Activated CD4-positive, alpha-beta T cell treated with anti-CD3 and anti-CD28 coated beads, Interleukin-2, amount 10 ng/mL, durations not matched to agents 7 days and 5 days (primary cell): Measurements from ENCODE around the gene BMPER. TPM values are rescaled to one million over a fixed set of nuclear protein-coding genes. Genes with fewer than 3 reads are reported as not detected.

Source experiments
- CTCF ChIA-PET: fragments of 350-600 bp; sonication (Branson Sonifier 250); formaldehyde crosslinking; loops from one replicate; lab custom pipeline; 2021; ENCODE audit warnings: antibody characterized with exemption; lab: Charles Lee
- POLR2A ChIA-PET: fragments of 350-600 bp; sonication (Branson Sonifier 250); formaldehyde crosslinking; loops from one replicate; lab custom pipeline; 2021; ENCODE audit warnings: antibody characterized with exemption; lab: Charles Lee
- DNase-seq: peaks from one replicate; pipeline ENCODE4 v3.0.0-alpha.2; 2020
- H3K27ac Mint-ChIP-seq: one replicate; pipeline ENCODE4 v1.8.0; 2021; ENCODE audit warnings: mild to moderate bottlenecking, moderate library complexity, mixed read lengths
- H3K27me3 Mint-ChIP-seq: one replicate; pipeline ENCODE4 v1.8.0; 2021; ENCODE audit warnings: mixed read lengths
- H3K36me3 Mint-ChIP-seq: one replicate; pipeline ENCODE4 v1.8.0; 2021; ENCODE audit warnings: low read depth, mixed read lengths
- H3K4me1 Mint-ChIP-seq: one replicate; pipeline ENCODE4 v1.8.0; 2021; ENCODE audit warnings: mixed read lengths
- H3K4me3 Mint-ChIP-seq: one replicate; pipeline ENCODE4 v1.8.0; 2021; ENCODE audit warnings: mild to moderate bottlenecking, moderate library complexity, mixed read lengths
- H3K9me3 Mint-ChIP-seq: one replicate; pipeline ENCODE4 v1.8.0; 2021; ENCODE audit warnings: mixed read lengths
- total RNA-seq, 2 experiments: library from RNA; stranded (reverse); gene quantifications; one replicate each; pipeline ENCODE4 v1.2.3, GENCODE V29; 2021

BMPER gene
- total RNA-seq, 2 experiments from 2014 or later, result not detected

DNA sequence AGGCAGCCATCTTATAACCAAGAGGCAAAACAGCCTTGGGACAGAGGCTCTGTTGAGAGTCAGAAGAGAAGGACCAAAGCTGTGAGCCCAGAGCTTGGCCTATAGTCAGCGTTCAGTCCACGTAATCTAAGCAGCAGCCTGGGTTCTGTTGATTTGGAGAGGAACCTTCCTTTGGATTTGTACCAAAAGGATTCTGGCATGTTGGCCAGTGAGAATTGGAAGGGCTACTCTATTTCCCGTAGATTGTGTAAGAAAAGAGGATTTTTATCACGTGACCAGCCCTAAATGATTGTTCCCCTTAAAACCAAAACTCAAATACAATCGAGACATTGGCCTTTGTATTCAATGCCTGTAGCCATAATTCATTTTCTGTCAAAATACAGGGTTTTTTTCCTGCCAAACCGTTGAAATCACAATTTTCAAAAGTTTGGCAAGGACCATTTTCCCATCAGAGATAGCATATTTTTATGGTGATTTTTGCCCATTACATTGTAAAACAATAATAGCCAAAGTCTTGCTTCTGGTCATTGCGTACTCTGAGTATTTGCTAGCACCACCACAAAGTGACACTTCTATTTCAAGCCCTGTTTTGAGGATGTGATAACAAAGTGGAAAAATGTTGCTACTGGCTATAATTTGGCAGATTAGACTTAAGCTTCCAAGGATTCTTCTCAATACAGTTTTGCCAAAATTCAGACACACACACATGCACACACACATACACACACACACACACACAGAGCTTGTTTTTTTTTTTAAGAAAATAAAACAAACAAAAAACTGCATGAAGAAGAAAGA, 23.1 kb upstream of the BMPER start:
- ChIA-PET CTCF (no interaction called here), POLR2A (no interaction called here)
- DNase-seq, result no peak
- Mint-ChIP-seq H3K27me3 (no peaks in the 10 kb centered on the region), H3K9me3 (no peaks in the 10 kb centered on the region), H3K36me3 (no peaks in the 10 kb centered on the region), H3K27ac (no peak overlapping the region), H3K4me1 (no peaks in the 10 kb centered on the region), H3K4me3 (no peak overlapping the region)

DNA sequence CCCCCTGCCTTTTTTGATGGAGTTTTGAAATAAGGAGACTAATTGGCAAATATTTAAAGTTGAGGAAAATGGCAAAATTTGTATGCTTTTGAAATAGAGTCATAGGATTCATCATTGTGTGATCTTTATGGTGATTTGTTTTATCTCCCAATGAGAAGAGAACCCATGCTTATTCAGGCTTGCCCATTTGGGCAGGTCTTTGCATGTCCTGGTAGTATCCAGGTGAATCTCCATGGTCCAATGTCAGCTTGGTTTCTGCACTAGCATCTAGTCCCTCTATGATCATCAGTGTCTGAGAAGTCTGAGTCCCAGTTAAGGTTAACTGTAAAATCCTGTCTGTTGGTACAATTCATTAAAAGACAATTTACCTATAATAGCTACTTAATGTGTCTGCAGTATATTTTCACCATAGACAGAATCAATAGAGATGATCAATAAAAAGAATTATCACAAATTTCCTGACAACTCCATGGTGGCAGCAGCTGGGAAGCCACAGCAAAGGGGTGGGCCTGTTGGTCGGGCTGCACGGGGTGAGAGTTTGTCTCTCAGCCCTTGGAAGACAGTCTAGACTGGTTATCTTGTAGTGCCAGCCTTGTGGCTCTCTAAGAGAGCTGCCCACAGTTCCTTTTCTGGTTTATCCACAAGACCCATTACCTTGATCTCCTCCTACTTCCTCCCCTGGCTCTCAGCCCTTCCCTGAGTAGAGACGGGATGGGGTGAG, 22.2 kb upstream of the BMPER start:
- ChIA-PET CTCF (no interaction called here), POLR2A (no interaction called here)
- Mint-ChIP-seq H3K27me3 (no peaks in the 10 kb centered on the region), H3K9me3 (no peaks in the 10 kb centered on the region), H3K4me1 (no peaks in the 10 kb centered on the region), H3K4me3 (no peak overlapping the region), H3K27ac (no peak overlapping the region), H3K36me3 (no peaks in the 10 kb centered on the region)
- no peak for DNase-seq

DNA sequence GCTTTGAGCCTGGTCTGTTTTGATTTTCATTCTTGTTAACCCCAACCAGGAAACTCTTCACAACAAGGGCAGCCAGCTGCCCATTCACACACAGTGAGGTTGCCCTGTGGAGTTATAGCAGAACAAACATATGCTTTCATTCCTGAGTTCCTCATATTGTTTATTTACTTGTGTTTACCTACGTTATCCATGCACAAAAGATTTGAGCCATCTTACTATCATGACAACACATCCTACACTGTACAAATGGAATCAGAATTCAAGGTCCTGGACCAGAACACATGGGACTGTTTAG, 21.7 kb upstream of the BMPER start:
- Mint-ChIP-seq H3K36me3 (no peaks in the 10 kb centered on the region), H3K27me3 (no peaks in the 10 kb centered on the region), H3K4me3 (no peak overlapping the region), H3K4me1 (no peaks in the 10 kb centered on the region), H3K27ac (no peak overlapping the region), H3K9me3 (no peaks in the 10 kb centered on the region)
- CTCF ChIA-PET, result no interaction called here
- no peak for DNase-seq
- POLR2A ChIA-PET, result no interaction called here

DNA sequence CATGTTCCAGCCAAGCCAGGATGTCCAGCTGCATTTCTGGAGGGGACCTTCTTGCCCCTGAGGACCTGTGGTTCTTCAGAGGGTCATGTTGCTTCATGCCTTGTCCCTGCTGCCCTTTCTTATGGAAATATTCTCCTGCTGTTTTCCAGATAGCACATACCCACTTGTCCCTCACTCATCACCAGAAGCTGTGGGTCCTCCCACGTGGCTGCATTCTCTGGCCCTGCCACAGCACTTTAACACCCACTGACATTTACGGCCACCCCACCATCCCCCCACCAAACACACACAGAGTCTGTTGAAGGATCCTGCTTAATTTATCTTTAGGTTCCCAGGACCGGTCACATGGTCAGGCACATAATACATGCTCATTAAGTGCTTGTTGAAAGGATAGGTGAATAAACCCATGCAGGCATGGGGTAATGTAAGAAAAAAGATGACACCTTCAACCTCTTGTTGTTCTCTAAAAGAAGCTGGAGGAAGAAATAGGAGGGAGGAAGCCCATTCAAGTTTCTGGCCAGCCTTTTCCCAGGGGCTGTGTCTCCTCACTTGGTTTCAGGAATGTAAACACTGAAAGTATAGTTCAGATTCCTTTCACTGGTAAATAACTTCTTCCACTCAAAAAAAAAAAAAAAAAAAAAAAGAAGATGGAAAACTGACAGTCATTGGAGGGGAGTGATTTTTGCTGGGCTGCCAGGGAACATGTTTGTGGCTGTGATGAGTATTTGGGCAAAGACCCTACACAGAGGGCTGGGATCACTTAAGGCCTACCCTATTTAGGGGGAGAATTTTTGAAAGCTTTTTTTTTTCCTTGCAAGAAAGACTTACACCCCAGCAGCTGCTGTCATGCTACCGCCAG, 19.8 kb upstream of the BMPER start:
- no peaks in the 10 kb centered on the region for H3K36me3 Mint-ChIP-seq
- H3K27ac Mint-ChIP-seq, result no peak overlapping the region
- CTCF ChIA-PET, result no interaction called here

DNA sequence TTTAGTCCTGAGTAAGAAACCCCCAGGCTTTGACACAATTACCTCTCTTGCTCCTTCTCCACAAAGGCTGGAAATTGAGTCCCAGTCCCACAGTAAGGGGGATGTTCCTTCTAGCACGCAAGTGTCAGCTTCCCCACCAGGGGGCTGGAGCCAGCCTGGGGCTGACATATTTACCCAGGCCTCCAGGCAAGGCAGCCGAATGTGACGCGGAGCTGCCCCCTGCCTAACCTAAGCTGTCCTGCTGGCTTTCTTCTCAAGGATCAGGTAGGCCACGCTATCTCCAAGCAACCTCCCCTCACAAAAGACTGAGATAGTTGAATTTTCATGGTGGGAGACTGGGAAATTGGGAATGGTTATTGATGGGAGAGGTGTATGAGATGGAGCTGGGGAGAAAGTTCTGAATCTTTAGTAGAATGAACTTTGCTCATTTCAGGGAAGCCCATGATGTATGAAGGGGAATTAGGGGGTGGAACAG, 19.2 kb upstream of the BMPER start:
- Mint-ChIP-seq H3K9me3 (no peaks in the 10 kb centered on the region), H3K36me3 (no peaks in the 10 kb centered on the region), H3K4me1 (no peaks in the 10 kb centered on the region), H3K27me3 (no peaks in the 10 kb centered on the region), H3K27ac (no peak overlapping the region), H3K4me3 (no peak overlapping the region)
- ChIA-PET POLR2A (no interaction called here), CTCF (no interaction called here)
- DNase-seq, result no peak

More for the DNA sequence above, 19.8 kb upstream of the BMPER start:
- no peak for DNase-seq
- POLR2A ChIA-PET, result no interaction called here
- no peaks in the 10 kb centered on the region for H3K27me3 Mint-ChIP-seq
- H3K4me1 Mint-ChIP-seq, result no peaks in the 10 kb centered on the region
- H3K4me3 Mint-ChIP-seq, result no peak overlapping the region
- H3K9me3 Mint-ChIP-seq, result no peaks in the 10 kb centered on the region

DNA sequence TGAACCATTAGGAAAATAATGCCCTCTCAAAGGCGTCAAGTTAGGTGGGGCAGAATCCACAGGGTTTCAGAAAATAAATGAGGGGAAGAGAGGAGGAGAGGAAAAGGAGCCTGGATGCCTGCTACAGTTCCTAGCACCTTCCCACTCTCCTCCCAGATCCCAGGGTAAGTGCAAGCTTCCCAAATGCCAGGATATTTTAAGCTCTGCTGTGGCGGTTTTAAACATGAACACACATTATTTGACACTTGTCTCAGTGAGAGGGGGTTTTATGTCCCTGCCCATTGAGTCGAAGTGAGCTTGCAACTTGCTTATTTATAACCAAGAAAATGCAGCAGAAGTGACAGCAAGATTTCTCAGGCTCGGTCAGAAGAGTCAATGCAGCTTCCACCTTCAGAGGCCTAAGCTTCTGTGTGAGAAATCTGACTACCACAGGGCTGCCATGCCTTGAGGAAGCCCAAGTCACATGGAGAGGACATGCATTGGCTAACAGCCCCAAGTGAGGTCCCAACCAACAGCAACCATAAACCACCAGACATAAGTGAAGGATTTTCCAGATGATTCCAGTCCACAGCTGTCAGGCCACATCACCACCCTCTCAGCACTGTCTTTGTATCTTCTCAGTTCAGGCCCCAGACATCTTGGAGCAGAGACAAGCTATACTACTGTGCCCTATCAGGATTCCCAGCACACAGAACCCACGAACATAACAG, 17.9 kb upstream of the BMPER start:
- ChIA-PET CTCF (interaction anchor here (1.1 kb wide), 1 partner anchor 8 kb away, joined by 3 read pairs; no protein-coding TSS in a partner anchor), POLR2A (no interaction called here)
- no peak for DNase-seq
- Mint-ChIP-seq H3K27ac (no peak overlapping the region), H3K36me3 (no peaks in the 10 kb centered on the region), H3K4me1 (no peaks in the 10 kb centered on the region), H3K4me3 (no peak overlapping the region), H3K9me3 (no peaks in the 10 kb centered on the region), H3K27me3 (peaks cover 5% of the 10 kb centered on the region)

DNA sequence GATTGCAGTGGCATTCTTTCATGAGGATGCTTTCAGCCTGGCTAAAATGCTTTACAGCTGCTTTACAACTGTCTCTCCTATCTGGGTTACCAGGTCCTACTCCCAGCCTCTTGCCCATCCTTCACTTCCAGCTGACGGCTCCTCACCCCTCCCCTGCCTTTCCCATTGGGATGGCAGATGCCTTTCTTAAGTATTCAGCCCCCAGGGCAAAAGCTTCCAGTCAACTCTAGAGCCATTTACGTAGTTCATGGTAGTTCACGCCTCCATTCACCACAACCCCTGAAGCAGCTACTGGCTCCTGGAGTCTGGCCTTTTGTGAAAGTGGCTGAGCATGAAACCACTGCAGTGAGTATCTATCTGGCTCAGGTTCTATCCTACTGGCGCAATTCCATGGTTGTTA, 17.2 kb upstream of the BMPER start:
- no peak overlapping the region for H3K4me3 Mint-ChIP-seq
- no peaks in the 10 kb centered on the region for H3K9me3 Mint-ChIP-seq
- peaks cover 8% of the 10 kb centered on the region for H3K27me3 Mint-ChIP-seq
- ChIA-PET POLR2A (no interaction called here), CTCF (interaction anchor here (1.1 kb wide), 1 partner anchor 8 kb away, joined by 3 read pairs; no protein-coding TSS in a partner anchor)
- H3K27ac Mint-ChIP-seq, result no peak overlapping the region
- no peaks in the 10 kb centered on the region for H3K4me1 Mint-ChIP-seq
- no peaks in the 10 kb centered on the region for H3K36me3 Mint-ChIP-seq
- DNase-seq, result no peak

DNA sequence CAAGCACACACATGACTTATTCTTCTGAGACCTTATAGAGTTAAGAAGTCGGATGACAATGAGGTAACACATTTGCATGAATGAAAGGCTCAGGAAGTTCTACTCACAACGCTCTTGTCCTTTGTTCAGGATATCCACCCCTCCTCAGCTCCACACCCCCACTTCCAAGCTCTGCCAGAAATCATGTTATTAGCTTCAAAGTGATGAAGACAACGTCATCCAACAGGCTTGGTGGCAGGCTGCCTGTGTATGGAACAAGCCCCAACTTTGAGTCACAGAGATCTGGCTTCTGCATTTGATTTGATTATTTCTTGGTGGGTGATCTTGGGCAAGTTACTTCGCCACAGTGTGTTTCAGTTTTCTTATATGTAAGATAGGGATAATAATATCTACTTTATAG, 12.4 kb upstream of the BMPER start:
- H3K27ac Mint-ChIP-seq, result no peak overlapping the region
- H3K4me3 Mint-ChIP-seq, result no peak overlapping the region
- no peak for DNase-seq
- peaks cover 4% of the 10 kb centered on the region for H3K4me1 Mint-ChIP-seq
- ChIA-PET POLR2A (no interaction called here), CTCF (no interaction called here)
- no peaks in the 10 kb centered on the region for H3K36me3 Mint-ChIP-seq
- peaks cover 20% of the 10 kb centered on the region for H3K27me3 Mint-ChIP-seq
- H3K9me3 Mint-ChIP-seq, result no peaks in the 10 kb centered on the region

DNA sequence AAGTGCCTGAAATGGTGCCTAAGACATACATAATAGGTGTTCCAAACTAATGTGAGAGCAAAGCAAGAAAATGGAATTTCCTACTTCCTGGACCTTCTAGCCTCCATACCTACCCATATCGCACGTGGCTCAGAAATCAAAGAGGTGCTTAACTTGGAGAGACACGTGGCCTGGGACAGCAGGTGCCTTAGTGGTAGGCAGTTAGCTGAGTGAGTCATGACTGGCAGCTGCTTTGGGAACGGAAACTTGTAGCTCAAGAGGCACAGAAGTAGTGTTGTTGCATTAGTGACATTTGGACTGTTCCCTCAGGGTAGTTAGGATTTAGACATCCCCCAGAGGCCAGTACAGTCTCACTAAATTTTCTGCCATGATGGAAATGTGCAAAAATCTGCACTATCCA, 12.0 kb upstream of the BMPER start:
- H3K4me3 Mint-ChIP-seq, result no peak overlapping the region
- peaks cover 22% of the 10 kb centered on the region for H3K27me3 Mint-ChIP-seq
- DNase-seq, result no peak
- peaks cover 4% of the 10 kb centered on the region for H3K4me1 Mint-ChIP-seq
- H3K36me3 Mint-ChIP-seq, result no peaks in the 10 kb centered on the region
- ChIA-PET POLR2A (no interaction called here), CTCF (no interaction called here)
- H3K9me3 Mint-ChIP-seq, result no peaks in the 10 kb centered on the region
- no peak overlapping the region for H3K27ac Mint-ChIP-seq

DNA sequence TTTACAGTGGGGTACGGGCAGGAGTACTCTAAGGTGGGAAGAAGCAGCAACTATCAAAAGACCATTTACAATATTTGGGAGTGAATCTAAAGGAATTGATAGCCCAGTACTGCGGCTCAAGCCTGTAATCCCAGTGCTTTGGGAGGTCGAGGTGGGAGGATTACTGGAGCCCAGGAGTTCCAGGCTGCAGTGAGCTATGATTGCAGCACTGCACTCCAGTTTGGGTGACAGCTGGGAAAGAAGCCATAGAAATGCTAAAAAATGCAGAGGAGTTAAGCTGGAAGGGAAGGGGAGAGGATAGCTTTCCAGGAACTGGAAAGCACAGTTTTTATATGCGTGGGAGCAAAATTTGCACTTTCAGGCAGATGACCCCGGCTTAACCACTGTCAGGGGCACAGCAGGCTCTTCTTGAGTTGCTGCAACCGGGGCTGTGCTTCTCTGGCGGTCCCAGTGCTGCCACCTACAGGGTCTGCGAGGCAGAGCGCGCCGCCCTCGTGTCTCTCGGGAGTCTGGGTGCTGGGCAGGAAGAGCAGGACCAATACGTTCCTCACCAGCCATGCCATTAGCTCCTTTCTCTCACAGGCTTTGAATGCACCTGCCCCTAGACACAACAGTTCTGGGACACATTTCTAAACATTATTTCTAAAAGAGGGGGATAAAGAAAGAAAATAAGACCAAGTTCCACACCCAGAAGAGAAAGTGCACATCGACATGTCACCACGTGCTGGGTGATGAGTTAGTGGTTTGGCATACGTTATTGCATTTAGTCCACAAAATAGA, 10.1 kb upstream of the BMPER start:
- peaks cover 33% of the 10 kb centered on the region for H3K27me3 Mint-ChIP-seq
- DNase-seq, result peak; percentile 70
- ChIA-PET CTCF (interaction anchor here (1.0 kb wide), 1 partner anchor 9 kb away, joined by 4 read pairs; no protein-coding TSS in a partner anchor), POLR2A (interaction anchor here (0.6 kb wide), 1 partner anchor 98 kb away, joined by 3 read pairs; no protein-coding TSS in a partner anchor)
- H3K4me1 Mint-ChIP-seq, result peaks cover 4% of the 10 kb centered on the region
- no peak overlapping the region for H3K27ac Mint-ChIP-seq
- no peaks in the 10 kb centered on the region for H3K9me3 Mint-ChIP-seq
- no peak overlapping the region for H3K4me3 Mint-ChIP-seq
- no peaks in the 10 kb centered on the region for H3K36me3 Mint-ChIP-seq

DNA sequence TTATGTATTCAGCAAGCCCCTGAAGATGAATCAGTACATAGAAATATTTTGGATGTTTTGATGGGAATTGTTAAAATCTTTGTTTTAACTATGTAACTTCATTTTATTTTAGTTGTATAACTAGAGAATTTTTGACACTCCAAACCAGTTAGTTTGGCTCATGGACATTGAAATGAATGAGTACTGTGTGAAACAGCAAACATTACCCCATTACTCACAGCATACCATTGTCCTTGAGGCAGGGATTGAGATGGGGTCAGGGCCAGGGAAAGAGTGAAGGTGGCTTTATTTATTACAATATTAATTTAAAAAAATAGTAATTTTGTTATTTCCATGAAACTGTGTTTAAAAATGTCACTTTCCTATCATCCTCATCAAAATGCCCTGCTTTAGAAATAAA, 4.8 kb upstream of the BMPER start:
- H3K4me3 Mint-ChIP-seq, result no peak overlapping the region
- ChIA-PET CTCF (no interaction called here), POLR2A (no interaction called here)
- H3K9me3 Mint-ChIP-seq, result no peaks in the 10 kb centered on the region
- H3K36me3 Mint-ChIP-seq, result no peaks in the 10 kb centered on the region
- no peak overlapping the region for H3K27ac Mint-ChIP-seq
- DNase-seq, result no peak
- peaks cover 8% of the 10 kb centered on the region for H3K4me1 Mint-ChIP-seq
- peaks cover 59% of the 10 kb centered on the region for H3K27me3 Mint-ChIP-seq

DNA sequence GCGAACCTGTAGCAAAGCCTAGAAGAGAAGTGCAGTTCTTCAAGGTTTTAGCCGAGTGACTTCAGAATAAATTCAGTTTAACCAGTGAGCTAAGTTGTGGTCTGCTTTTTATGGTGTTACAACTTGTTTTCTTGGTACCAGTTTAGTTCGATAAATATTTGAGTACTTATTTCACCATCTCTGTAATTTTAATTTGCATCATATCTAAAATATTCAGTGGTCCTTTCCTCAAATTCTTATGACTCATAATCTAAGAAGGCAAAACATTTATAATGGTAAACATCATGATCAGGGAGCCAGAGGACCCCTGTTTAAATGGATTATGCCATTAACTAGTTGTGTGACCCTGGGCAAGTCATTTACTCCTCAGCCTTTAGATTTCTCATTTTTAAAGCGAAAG, 4.1 kb upstream of the BMPER start:
- Mint-ChIP-seq H3K27me3 (peaks cover 62% of the 10 kb centered on the region), H3K4me3 (no peak overlapping the region), H3K9me3 (no peaks in the 10 kb centered on the region), H3K4me1 (peaks cover 8% of the 10 kb centered on the region), H3K36me3 (no peaks in the 10 kb centered on the region), H3K27ac (no peak overlapping the region)
- DNase-seq, result no peak
- POLR2A ChIA-PET, result no interaction called here
- CTCF ChIA-PET, result no interaction called here
